H1 (cell line): ENCODE results near the gene DNASE1L1. TPM values are rescaled to one million over a fixed set of nuclear protein-coding genes. Genes with fewer than 3 reads are reported as not detected.

ENCODE experiments used
- BRCA1 ChIP-seq: IDR thresholded peaks from 2 replicates; pipeline ENCODE4 v1.6.1; 2012; ENCODE audit warnings: low read depth, low read length, improper control_type of control experiment
- CBX5 ChIP-seq: fragments of 300-800, 300-1000 bp; sonication (generic); IDR thresholded peaks from 2 replicates; pipeline ENCODE4 v1.7.1; 2016; ENCODE audit warnings: antibody characterized with exemption, low read length, low read depth
- CBX8 ChIP-seq: fragments of 300-800, 300-1000 bp; sonication (generic); IDR thresholded peaks from 2 replicates; pipeline ENCODE4 v1.7.1; 2016; ENCODE audit warnings: low read depth, low read length, borderline replicate concordance
- EGR1 ChIP-seq: IDR thresholded peaks from 2 replicates; pipeline ENCODE4 v1.6.1; 2011; ENCODE audit warnings: low read depth, low read length, borderline replicate concordance
- EZH2 ChIP-seq: fragments of 200-600 bp; sonication (generic); IDR thresholded peaks from 2 replicates; pipeline ENCODE4 v1.7.1; 2012; ENCODE audit warnings: low read depth, mild to moderate bottlenecking, moderate library complexity, low read length, inconsistent platforms; ENCODE audit not compliant: severe bottlenecking
- FOSL1 ChIP-seq: IDR thresholded peaks from 2 replicates; pipeline ENCODE4 v1.6.1; 2011; ENCODE audit warnings: mild to moderate bottlenecking, low read depth, low read length, moderate library complexity; ENCODE audit not compliant: insufficient read depth
- GABPA ChIP-seq: IDR thresholded peaks from 2 replicates; pipeline ENCODE4 v1.6.1; 2011; ENCODE audit warnings: mild to moderate bottlenecking, low read length, moderate library complexity, borderline replicate concordance; ENCODE audit not compliant: insufficient read depth
- GTF2F1 ChIP-seq: IDR thresholded peaks from 2 replicates; pipeline ENCODE4 v1.6.1; 2012; ENCODE audit warnings: low read depth, low read length, improper control_type of control experiment, borderline replicate concordance
- KDM4A ChIP-seq: IDR thresholded peaks from one replicate; pipeline ENCODE4 v1.7.1; 2012; ENCODE audit warnings: low read depth, mild to moderate bottlenecking, moderate library complexity, low read length, inconsistent platforms; ENCODE audit not compliant: severe bottlenecking
- MAFK ChIP-seq: IDR thresholded peaks from 2 replicates; pipeline ENCODE4 v1.6.1; 2012; ENCODE audit warnings: low read depth, mild to moderate bottlenecking, improper control_type of control experiment, low read length
- POLR2AphosphoS5 ChIP-seq: IDR thresholded peaks from 2 replicates; pipeline ENCODE4 v1.6.1; 2011; ENCODE audit warnings: low read depth, low read length
- RAD21 ChIP-seq, 2 experiments: IDR thresholded peaks in 1 of 2; conservative IDR thresholded peaks in 1 of 2; 2 replicates each; pipeline ENCODE4 v1.6.1; 2011; ENCODE audit warnings: low read depth in 2 of 2, low read length in 2 of 2, improper control_type of control experiment in 1 of 2, inconsistent platforms in 1 of 2, mild to moderate bottlenecking in 1 of 2, moderate library complexity in 1 of 2
- RBBP5 ChIP-seq: IDR thresholded peaks from 2 replicates; pipeline ENCODE4 v1.7.1; 2012; ENCODE audit warnings: low read depth, mild to moderate bottlenecking, inconsistent platforms, low read length, moderate library complexity, borderline replicate concordance
- RFX5 ChIP-seq: IDR thresholded peaks from 2 replicates; pipeline ENCODE4 v1.6.1; 2011; ENCODE audit warnings: low read depth, low read length, improper control_type of control experiment, borderline replicate concordance
- SIN3A ChIP-seq, 2 experiments: IDR thresholded peaks in 1 of 2; conservative IDR thresholded peaks in 1 of 2; 2 replicates each; pipeline ENCODE4 v1.6.1; 2011 to 2012; ENCODE audit warnings: low read length in 2 of 2, improper control_type of control experiment in 1 of 2, low read depth in 1 of 2, mild to moderate bottlenecking in 1 of 2
- SIRT6 ChIP-seq: IDR thresholded peaks from one replicate; pipeline ENCODE4 v1.7.1; 2012; ENCODE audit warnings: low read length, inconsistent platforms
- SIX5 ChIP-seq: IDR thresholded peaks from 2 replicates; pipeline ENCODE4 v1.6.1; 2011; ENCODE audit warnings: mild to moderate bottlenecking, low read depth, low read length
- SP1 ChIP-seq: IDR thresholded peaks from 2 replicates; pipeline ENCODE4 v1.6.1; 2011; ENCODE audit warnings: low read depth, low read length
- SUZ12 ChIP-seq: fragments of 200-600 bp; sonication (generic); IDR thresholded peaks from 2 replicates; pipeline ENCODE4 v1.6.1; 2012; ENCODE audit warnings: mild to moderate bottlenecking, inconsistent platforms, low read length, moderate library complexity, mixed read lengths
- TAF7 ChIP-seq: optimal IDR thresholded peaks from 2 replicates; pipeline ENCODE3; 2011; ENCODE audit warnings: low read depth, mild to moderate bottlenecking, inconsistent platforms, low read length, moderate library complexity, borderline replicate concordance
- ZNF274 ChIP-seq: IDR thresholded peaks from 2 replicates; pipeline ENCODE4 v1.7.0; 2012; ENCODE audit warnings: low read length, borderline replicate concordance; ENCODE audit errors: extremely low read depth
- polyA plus RNA-seq, 7 experiments: library from polyadenylated mRNA; depleted of rRNA in 3 of 7; stranded (reverse) in 5 of 7; unstranded in 2 of 7; fragments of >200 nt in 5 of 7; fragments of 200-250 nt in 2 of 7; gene quantifications; 1 replicate in 5 of 7; 2 replicates in 1 of 7; 4 replicates in 1 of 7; pipeline versions ENCODE4 v1.2.1 to v1.2.3, GENCODE V29; 2011 to 2013; ENCODE audit warnings: missing spikeins in 2 of 7, mixed read lengths in 2 of 7
- total RNA-seq: library from RNA; stranded (reverse); fragmentation: NEBNext Ultra II Directional; extraction: Animal tissue kit (Norgen Biotek cat#: 25700); gene quantifications from 2 replicates; pipeline ENCODE4 v1.2.1, GENCODE V29; 2021
- TF ChIP-seq, protein P1 (sequence below): IDR thresholded peaks from 2 replicates; pipeline ENCODE4 v1.6.1; 2012; ENCODE audit warnings: low read length, inconsistent platforms

The DNASE1L1 gene
- total and polyA plus RNA-seq, 2 of the 8 experiments (the other 6 are each of a cell fraction or from before 2014, with no cell fraction given), result 8.7 to 30.0 TPM

DNA sequence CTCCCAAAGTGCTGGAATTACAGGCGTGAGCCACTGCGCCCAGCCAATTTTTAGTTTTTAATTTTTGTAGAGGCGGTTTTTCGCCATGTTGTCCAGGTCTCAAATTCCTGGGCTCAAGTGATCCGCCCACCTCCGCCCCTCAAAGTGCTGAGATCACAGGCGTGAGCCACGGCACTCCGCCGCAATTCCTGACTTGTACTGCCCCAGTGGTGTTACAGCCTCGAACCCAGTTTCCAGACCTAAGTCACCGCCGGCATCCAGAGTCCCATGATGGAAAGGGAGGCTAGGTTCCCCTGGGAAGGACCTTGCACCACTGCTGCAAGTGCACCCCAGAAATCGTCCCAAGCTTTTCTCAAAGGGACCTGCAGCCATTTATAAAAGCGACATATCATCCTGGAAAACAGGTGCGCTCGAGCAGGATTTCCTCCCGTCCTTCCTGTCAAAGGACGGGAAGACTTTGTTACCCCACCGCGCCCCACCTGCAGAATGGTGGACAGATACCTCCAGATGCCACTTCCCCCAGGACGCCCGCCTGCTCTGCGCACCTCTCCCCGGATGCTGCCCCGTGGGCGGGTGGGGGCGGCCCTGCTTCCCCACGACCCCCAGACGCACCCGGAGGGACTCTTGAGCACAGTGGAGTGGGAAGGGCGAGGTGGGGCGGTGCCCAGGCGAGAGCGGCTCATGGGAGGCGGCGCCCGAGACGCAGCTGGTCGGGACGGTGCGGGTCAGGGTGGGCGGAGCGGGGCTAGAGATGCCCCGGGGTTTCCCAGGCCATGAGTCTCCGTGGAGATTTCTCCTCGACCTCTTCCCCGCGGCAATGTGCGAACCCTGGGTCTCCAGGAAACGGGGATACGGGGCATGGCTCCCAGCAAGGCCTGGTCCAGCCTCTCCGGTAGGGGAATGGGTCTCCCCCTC is 11.8 kb downstream of the DNASE1L1 start (continued):
- TF ChIP-seq, protein P1, sequence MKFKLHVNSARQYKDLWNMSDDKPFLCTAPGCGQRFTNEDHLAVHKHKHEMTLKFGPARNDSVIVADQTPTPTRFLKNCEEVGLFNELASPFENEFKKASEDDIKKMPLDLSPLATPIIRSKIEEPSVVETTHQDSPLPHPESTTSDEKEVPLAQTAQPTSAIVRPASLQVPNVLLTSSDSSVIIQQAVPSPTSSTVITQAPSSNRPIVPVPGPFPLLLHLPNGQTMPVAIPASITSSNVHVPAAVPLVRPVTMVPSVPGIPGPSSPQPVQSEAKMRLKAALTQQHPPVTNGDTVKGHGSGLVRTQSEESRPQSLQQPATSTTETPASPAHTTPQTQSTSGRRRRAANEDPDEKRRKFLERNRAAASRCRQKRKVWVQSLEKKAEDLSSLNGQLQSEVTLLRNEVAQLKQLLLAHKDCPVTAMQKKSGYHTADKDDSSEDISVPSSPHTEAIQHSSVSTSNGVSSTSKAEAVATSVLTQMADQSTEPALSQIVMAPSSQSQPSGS, result no peak
- TF ChIP-seq CBX8, result no peak
- no peak for TF ChIP-seq FOSL1
- no peak for TF ChIP-seq RAD21 (IDR thresholded peaks at IDR 0.05 in 1 of 2, conservative IDR thresholded peaks at IDR 0.05 in 1 of 2; ENCODE audit: low read depth in 2 of 2, low read length in 2 of 2)
- TF ChIP-seq SUZ12, result no peak
- no peak for TF ChIP-seq GABPA
- no peak for TF ChIP-seq GTF2F1
- TF ChIP-seq SP1, result no peak
- TF ChIP-seq KDM4A, result peak; percentile 37
- peak; percentile 41; the same call in 1 of the 2 replicates for TF ChIP-seq POLR2AphosphoS5
- TF ChIP-seq RBBP5, result no peak
- no peak for TF ChIP-seq MAFK
- TF ChIP-seq EZH2, result no peak
- TF ChIP-seq CBX5, result no peak
- no peak for TF ChIP-seq ZNF274
- no peak for TF ChIP-seq SIX5
- TF ChIP-seq EGR1, result no peak
- TF ChIP-seq SIRT6, result no peak
- peak; percentile 6 for TF ChIP-seq TAF7
- TF ChIP-seq RFX5, result no peak
- TF ChIP-seq BRCA1, result no peak
- no peak; a peak in 1 of 4 replicates for TF ChIP-seq SIN3A (conservative IDR thresholded peaks at IDR 0.05 in 1 of 2, IDR thresholded peaks at IDR 0.05 in 1 of 2; ENCODE audit: low read depth in 1 of 2, low read length in 2 of 2)
